Transverse colon (tissue), 4 donors: Measurements from ENCODE around the gene IRF2. TPM values are rescaled to one million over a fixed set of nuclear protein-coding genes. Genes with fewer than 3 reads are reported as not detected.
A peak's percentile ranks its signal among the peaks of the same experiment; 100 is the strongest.

Experiments
- DNase-seq: peaks from one replicate; pipeline ENCODE4 v3.0.0-alpha.2; 2019
- H3K27ac ChIP-seq, 4 donors: fragments of 200-600 bp; sonication (generic); 2 replicates each; pipeline ENCODE4 v1.5.1; 2016 to 2018; ENCODE audit warnings: inconsistent platforms in 4 of 4
- H3K27me3 ChIP-seq: fragments of 200-600 bp; sonication (generic); 2 replicates; pipeline ENCODE4 v1.5.1; 2017; ENCODE audit warnings: inconsistent platforms
- H3K36me3 ChIP-seq, 4 donors: fragments of 200-600 bp; sonication (generic); 2 replicates each; pipeline ENCODE4 v1.5.1; 2017 to 2019; ENCODE audit warnings: inconsistent platforms in 4 of 4
- H3K4me1 ChIP-seq, 4 donors: fragments of 200-600 bp; sonication (generic); 2 replicates each; pipeline ENCODE4 v1.5.1; 2017 to 2020; ENCODE audit warnings: inconsistent platforms in 4 of 4
- H3K4me3 ChIP-seq, 4 donors: fragments of 200-600 bp; sonication (generic); 1 replicate in 1 of 4; 2 replicates in 3 of 4; pipeline versions ENCODE4 v1.5.1 to v1.6.1; 2017 to 2019; ENCODE audit warnings: inconsistent platforms in 4 of 4
- H3K9me3 ChIP-seq, 2 donors: fragments of 200-600 bp; sonication (generic); 2 replicates each; pipeline ENCODE4 v1.5.1; 2017 to 2019; ENCODE audit warnings: inconsistent platforms in 2 of 2
- EP300 ChIP-seq: sonication (generic); formaldehyde crosslinking; IDR thresholded peaks from one replicate; pipeline ENCODE4 v1.6.1; 2017; ENCODE audit warnings: antibody characterized with exemption, low read depth
- POLR2A ChIP-seq: fragments of 450-650 bp; IDR thresholded peaks from one replicate; pipeline ENCODE4 v1.6.1; 2016; ENCODE audit warnings: antibody characterized with exemption, mild to moderate bottlenecking, moderate library complexity
- POLR2AphosphoS5 ChIP-seq, 3 donors: sonication (generic); formaldehyde crosslinking; IDR thresholded peaks; one replicate each; pipeline ENCODE4 v1.6.1; 2016; ENCODE audit warnings: antibody characterized with exemption in 3 of 3
- WGBS, 2 donors: methylation state at CpG; one replicate each; pipeline ENCODE4 v1.1.5; 2018; ENCODE audit warnings: low coverage in 1 of 2; 5-methylcytosine and 5-hydroxymethylcytosine counted together
- in situ Hi-C, 4 donors: fragments of 200-750 bp; cut with MboI; loops; one replicate each; pipeline versions ENCODE4 v1.15.0 to v1.15.1; 2017; ENCODE audit warnings: low sequenced_read_pairs in 3 of 4, low pct_ligation_motif_present in 1 of 4, low pct_unique_long_range_greater_than_20kb in 1 of 4
- intact Hi-C: fragments of 100-400 bp; cut with DNase I; formaldehyde crosslinking; loops from one replicate; pipeline ENCODE4 v1.15.1; 2023; ENCODE audit warnings: low total_unique reads
- total RNA-seq, 4 donors: library from RNA; depleted of rRNA; stranded (reverse); fragments of >200 nt; gene quantifications; one replicate each; pipeline ENCODE4 v1.1.0, GENCODE V29; 2016
- TF ChIP-seq, protein P1 (sequence below), 5 experiments: fragments of 200-600 bp in 3 of 5; fragments of 450-650 bp in 2 of 5; sonication (generic) in 3 of 5; IDR thresholded peaks; 1 replicate in 2 of 5; 2 replicates in 3 of 5; pipeline ENCODE4 v1.5.1; 2016 to 2017; ENCODE audit warnings: antibody characterized with exemption in 5 of 5, inconsistent platforms in 3 of 5, mild to moderate bottlenecking in 2 of 5, moderate library complexity in 1 of 5

IRF2 gene
- total RNA-seq, 4 donors from 2014 or later = 15.3 to 85.3 (median 42.5) TPM

DNA sequence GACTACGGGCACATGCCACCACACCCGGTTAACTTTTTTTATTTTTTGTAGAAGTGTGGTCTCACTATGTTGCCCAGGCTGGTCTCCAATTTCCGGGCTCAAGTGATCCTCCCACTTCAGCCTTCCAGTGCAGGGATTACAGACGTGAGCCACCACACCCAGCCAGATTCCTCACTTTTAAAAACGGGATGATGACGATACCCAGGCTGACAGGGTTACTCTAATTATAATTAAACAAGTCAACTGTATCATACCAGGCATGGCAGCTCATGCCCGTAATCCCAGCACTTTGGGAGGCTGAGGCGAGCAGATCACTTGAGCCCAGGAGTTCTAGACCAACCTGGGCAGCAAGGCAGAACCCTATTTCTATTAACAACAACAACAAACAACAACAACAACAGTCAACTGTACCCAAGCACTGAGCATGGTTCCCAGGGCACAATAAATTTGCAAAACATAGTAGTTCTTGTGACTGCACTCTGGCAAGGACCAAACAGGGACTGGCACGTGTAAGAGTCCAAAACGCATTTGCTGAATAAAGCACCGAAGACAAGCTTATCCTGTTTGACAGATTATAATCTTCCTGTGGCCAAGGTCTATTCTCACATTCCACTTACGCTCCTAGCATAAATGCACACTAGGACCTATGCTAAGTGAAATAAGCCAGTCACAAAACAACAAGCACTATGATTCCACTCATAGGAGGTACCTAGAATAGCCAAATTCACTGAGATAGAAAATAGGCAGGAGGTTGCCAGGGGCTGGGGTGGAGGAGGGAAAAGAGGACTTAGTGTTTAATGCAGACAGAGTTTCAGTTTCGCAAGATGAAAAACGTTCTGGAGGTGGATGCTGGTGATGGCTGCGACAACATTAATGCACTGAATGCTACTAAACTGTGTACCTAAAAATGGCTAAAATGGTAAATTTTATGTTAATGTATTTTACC is 77.5 kb downstream of the IRF2 start:
- Histone ChIP-seq H3K4me1 (peaks cover 0 to 8% (median 4%) of the 10 kb centered on the region in 4 donors), H3K36me3 (peaks cover 0 to 33% (median 16%) of the 10 kb centered on the region in 4 donors), H3K9me3 (no peaks in the 10 kb centered on the region), H3K27ac (peak overlapping the region in 3 of 4 donors; percentile 3 to 63 (median 21)), H3K27me3 (no peaks in the 10 kb centered on the region), H3K4me3 (no peak overlapping the region)
- WGBS, 2 donors = 79 to 89% methylated on average over 4 to 15 of the region's 15 CpGs
- in situ Hi-C loops = no loop called here
- intact Hi-C loops = no loop called here
- no peak for DNase-seq
- TF ChIP-seq EP300 (no peak), POLR2AphosphoS5 (IDR thresholded peaks at IDR 0.05) (no peak), POLR2A (no peak)
- TF ChIP-seq, protein P1, sequence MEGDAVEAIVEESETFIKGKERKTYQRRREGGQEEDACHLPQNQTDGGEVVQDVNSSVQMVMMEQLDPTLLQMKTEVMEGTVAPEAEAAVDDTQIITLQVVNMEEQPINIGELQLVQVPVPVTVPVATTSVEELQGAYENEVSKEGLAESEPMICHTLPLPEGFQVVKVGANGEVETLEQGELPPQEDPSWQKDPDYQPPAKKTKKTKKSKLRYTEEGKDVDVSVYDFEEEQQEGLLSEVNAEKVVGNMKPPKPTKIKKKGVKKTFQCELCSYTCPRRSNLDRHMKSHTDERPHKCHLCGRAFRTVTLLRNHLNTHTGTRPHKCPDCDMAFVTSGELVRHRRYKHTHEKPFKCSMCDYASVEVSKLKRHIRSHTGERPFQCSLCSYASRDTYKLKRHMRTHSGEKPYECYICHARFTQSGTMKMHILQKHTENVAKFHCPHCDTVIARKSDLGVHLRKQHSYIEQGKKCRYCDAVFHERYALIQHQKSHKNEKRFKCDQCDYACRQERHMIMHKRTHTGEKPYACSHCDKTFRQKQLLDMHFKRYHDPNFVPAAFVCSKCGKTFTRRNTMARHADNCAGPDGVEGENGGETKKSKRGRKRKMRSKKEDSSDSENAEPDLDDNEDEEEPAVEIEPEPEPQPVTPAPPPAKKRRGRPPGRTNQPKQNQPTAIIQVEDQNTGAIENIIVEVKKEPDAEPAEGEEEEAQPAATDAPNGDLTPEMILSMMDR (IDR thresholded peaks at IDR 0.05) = no peak

DNA sequence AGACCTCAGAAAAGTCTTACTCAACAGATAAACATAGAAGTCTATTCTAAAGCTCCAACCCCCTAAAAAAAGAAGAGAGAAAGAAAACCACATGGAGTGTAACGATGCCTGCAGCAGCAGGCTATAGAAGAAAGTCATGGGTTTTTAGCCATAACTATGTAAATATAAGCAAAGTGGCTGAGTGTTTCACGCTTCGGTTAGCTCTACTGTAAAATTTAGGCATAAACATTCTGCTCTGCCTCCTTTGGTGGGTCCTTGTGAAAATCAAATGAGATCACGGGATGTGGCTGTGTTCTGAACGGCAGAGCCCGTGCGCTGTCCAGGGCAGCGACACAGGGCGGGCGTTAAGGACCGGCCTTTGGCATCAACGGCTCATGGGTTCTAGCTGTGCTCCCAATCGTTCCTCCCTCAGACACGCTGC is 78.4 kb downstream of the IRF2 start:
- TF ChIP-seq EP300 (no peak), POLR2A (no peak), POLR2AphosphoS5 (IDR thresholded peaks at IDR 0.05) (no peak)
- TF ChIP-seq, protein P1 (IDR thresholded peaks at IDR 0.05) = no peak
- Histone ChIP-seq H3K4me3 (no peak overlapping the region), H3K9me3 (no peaks in the 10 kb centered on the region), H3K27ac (peak overlapping the region; percentile 21 to 63 (median 48)), H3K27me3 (no peaks in the 10 kb centered on the region), H3K4me1 (peaks cover 0 to 8% (median 4%) of the 10 kb centered on the region in 4 donors), H3K36me3 (peaks cover 0 to 42% (median 16%) of the 10 kb centered on the region in 4 donors)
- DNase-seq = no peak
- intact Hi-C loops = no loop called here
- in situ Hi-C loops = no loop called here
- 67 to 86% methylated on average over 1 to 14 of the region's 14 CpGs for WGBS, 2 donors

DNA sequence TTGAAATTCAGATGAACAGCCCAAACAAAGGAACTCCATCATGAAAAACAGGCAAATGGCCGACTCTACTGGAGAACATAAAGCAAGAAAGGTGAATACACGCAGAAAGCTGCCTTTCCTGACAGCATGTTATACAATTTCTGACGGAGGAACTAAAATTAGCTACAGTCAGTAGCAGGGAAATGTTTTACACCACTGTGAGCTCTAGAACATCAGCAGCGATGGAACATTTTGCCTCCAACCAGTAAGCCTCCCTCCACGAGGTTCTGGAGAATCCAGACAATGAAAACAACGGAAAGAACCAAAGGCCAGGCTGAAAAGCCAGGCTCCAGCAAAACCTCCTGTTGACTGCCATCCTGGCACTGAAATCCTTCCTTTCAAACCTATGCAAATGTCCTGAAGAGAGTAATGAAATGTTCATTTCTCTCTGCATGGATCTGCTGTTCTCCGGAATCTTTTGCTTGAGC is 78.9 kb downstream of the IRF2 start:
- Histone ChIP-seq H3K27me3 (no peaks in the 10 kb centered on the region), H3K9me3 (no peaks in the 10 kb centered on the region), H3K4me3 (no peak overlapping the region), H3K36me3 (peaks cover 0 to 47% (median 16%) of the 10 kb centered on the region in 4 donors), H3K4me1 (peaks cover 0 to 8% (median 4%) of the 10 kb centered on the region in 4 donors), H3K27ac (peak overlapping the region; percentile 21 to 63 (median 48))
- TF ChIP-seq EP300 = peak; percentile 29
- no peak for TF ChIP-seq POLR2A
- TF ChIP-seq, protein P1 (IDR thresholded peaks at IDR 0.05) = no peak
- peak in 1 of 3 donors; percentile 21 for TF ChIP-seq POLR2AphosphoS5 (IDR thresholded peaks at IDR 0.05)
- intact Hi-C loops (no loop called here), in situ Hi-C loops (no loop called here)
- WGBS, 2 donors = 62 to 70% methylated on average over 4 to 7 of the region's 7 CpGs
- no peak for DNase-seq

DNA sequence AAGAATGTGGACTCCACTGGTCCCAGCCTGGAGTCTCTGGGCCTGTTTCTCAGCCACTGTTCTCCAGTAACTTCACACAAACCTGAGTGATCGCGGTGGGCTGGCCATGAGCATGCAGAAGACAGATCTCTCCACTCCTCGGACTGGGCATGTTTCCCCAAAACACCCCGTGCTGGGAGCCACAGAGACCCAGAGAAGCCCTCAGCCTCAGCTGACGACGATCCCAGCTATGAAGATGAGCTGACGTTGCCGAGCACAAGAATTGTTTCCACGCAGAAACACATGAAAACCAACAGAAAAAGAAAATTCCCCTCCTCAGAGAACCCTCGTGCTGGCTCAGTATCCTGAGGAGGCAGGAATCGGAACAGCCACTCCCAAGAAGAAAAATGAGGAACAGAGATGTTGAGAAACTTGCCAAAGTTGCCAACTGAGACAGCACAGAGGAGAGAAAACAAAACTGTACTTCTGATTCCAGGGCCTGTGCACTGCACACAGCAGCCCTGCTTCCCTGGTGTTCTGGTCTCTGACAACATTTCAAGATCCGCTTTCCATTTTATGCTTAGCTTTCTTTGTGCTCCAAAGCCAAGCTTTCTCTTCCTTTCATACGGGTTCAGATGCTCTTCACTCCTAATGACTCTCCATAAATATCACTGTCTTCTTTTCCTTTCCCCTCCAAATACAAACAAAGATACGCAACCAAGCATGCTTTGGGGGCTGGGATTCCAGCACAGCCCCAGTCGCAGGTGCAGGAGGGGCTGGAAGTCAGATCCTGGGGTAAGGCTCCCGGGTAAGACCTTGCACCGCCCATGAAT is 81.4 kb downstream of the IRF2 start:
- H3K27ac ChIP-seq = peak overlapping the region; percentile 7 to 50 (median 45)
- 86% methylated on average over 4 to 17 of the region's 17 CpGs for WGBS, 2 donors
- peaks cover 0 to 8% (median 4%) of the 10 kb centered on the region in 4 donors for H3K4me1 ChIP-seq
- TF ChIP-seq POLR2AphosphoS5 (IDR thresholded peaks at IDR 0.05) = no peak
- TF ChIP-seq, protein P1 (IDR thresholded peaks at IDR 0.05) = no peak
- no peak for TF ChIP-seq EP300
- TF ChIP-seq POLR2A = no peak
- H3K27me3 ChIP-seq = no peaks in the 10 kb centered on the region
- no peak for DNase-seq
- in situ Hi-C loops = no loop called here
- H3K9me3 ChIP-seq = no peaks in the 10 kb centered on the region
- no peak overlapping the region for H3K4me3 ChIP-seq
- H3K36me3 ChIP-seq = peaks cover 0 to 57% (median 16%) of the 10 kb centered on the region in 4 donors
- intact Hi-C loops = no loop called here
